WERI-Rb-1 (cell line): ENCODE measurements around the gene LENG1.

Experiments
- DNase-seq: peaks from one replicate; pipeline ENCODE4 v3.0.0-alpha.2; 2020
- H3K27ac ChIP-seq: fragments of 250-450 bp; sonication (Bioruptor Pico); 2 replicates; pipeline ENCODE4 v1.5.1; 2020; ENCODE audit warnings: mild to moderate bottlenecking, moderate library complexity
- H3K27me3 ChIP-seq: fragments of 250-450 bp; sonication (Bioruptor Pico); 2 replicates; pipeline ENCODE4 v1.5.1; 2021; ENCODE audit warnings: mild to moderate bottlenecking, low read depth, moderate library complexity; ENCODE audit not compliant: insufficient read depth, severe bottlenecking
- H3K36me3 ChIP-seq: fragments of 250-450 bp; sonication (Bioruptor Pico); 2 replicates; pipeline ENCODE4 v1.5.1; 2020; ENCODE audit warnings: mild to moderate bottlenecking, moderate library complexity
- H3K4me3 ChIP-seq: 2 replicates; pipeline ENCODE4 v1.5.1; 2011; ENCODE audit warnings: low read depth, mild to moderate bottlenecking, control low read depth, low read length
- H3K9me3 ChIP-seq: fragments of 250-450 bp; sonication (Bioruptor Pico); 2 replicates; pipeline ENCODE4 v1.5.1; 2021; ENCODE audit warnings: mild to moderate bottlenecking, moderate library complexity; ENCODE audit not compliant: severe bottlenecking
- TF ChIP-seq, protein P1 (sequence below): IDR thresholded peaks from 2 replicates; pipeline ENCODE4 v1.5.1; 2011; ENCODE audit warnings: low read depth, mild to moderate bottlenecking, control low read depth, inconsistent platforms, low read length

The LENG1 gene

GRCh38 chr19:54108496-54108895 lies 51.0 kb downstream of the LENG1 start:
- Histone ChIP-seq H3K27me3 (no peaks in the 10 kb centered on the region), H3K9me3 (no peaks in the 10 kb centered on the region), H3K27ac (no peak overlapping the region), H3K4me3 (no peak overlapping the region), H3K36me3 (peaks cover 56% of the 10 kb centered on the region)
- no peak for DNase-seq
- TF ChIP-seq, protein P1, sequence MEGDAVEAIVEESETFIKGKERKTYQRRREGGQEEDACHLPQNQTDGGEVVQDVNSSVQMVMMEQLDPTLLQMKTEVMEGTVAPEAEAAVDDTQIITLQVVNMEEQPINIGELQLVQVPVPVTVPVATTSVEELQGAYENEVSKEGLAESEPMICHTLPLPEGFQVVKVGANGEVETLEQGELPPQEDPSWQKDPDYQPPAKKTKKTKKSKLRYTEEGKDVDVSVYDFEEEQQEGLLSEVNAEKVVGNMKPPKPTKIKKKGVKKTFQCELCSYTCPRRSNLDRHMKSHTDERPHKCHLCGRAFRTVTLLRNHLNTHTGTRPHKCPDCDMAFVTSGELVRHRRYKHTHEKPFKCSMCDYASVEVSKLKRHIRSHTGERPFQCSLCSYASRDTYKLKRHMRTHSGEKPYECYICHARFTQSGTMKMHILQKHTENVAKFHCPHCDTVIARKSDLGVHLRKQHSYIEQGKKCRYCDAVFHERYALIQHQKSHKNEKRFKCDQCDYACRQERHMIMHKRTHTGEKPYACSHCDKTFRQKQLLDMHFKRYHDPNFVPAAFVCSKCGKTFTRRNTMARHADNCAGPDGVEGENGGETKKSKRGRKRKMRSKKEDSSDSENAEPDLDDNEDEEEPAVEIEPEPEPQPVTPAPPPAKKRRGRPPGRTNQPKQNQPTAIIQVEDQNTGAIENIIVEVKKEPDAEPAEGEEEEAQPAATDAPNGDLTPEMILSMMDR: no peak

DNA sequence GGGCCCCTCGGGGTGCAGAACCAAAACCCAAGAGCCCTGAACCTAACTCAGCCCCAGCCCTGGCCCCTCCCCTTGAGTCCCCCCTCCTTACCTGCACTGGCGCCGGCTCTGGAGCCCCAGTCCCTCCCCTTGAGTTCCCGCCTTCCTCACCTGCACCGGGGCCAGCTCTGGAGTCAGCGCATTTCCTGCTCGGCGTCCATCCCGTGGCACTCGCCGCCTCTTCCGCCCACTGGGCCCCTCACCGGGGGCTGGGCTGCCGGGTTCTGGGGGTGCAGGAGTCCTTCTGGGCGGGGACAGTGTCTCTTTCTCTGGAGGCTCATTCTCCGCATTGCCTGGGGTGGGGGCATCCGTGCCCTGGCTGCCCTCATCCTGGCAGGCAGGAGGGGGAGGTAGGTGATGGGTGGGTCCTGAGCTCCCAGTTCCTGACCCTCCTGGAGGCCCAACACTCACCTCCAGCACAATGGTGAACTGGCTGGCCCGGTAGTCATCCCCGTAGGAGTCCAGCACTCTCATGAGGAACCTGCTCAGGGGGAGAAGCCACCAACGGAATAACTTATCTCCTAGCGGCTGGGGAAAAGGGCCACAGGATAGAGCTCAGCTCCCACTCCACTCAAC lies 51.5 kb downstream of the LENG1 start:
- Histone ChIP-seq H3K9me3 (no peaks in the 10 kb centered on the region), H3K4me3 (no peak overlapping the region), H3K36me3 (peaks cover 53% of the 10 kb centered on the region), H3K27me3 (no peaks in the 10 kb centered on the region), H3K27ac (no peak overlapping the region)
- TF ChIP-seq, protein P1: no peak
- no peak for DNase-seq

- peaks cover 48% of the 10 kb centered on the region for H3K36me3 ChIP-seq
- no peak overlapping the region for H3K27ac ChIP-seq
- no peaks in the 10 kb centered on the region for H3K9me3 ChIP-seq
- H3K27me3 ChIP-seq: no peaks in the 10 kb centered on the region
- DNase-seq: no peak
- no peak overlapping the region for H3K4me3 ChIP-seq
- TF ChIP-seq, protein P1: no peak
Measured at GRCh38 chr19:54106716-54107115, 52.8 kb downstream of the LENG1 start.

- TF ChIP-seq, protein P1: no peak
- no peak for DNase-seq
- H3K36me3 ChIP-seq: peaks cover 44% of the 10 kb centered on the region
Measured at GRCh38 chr19:54105796-54106195, 53.7 kb downstream of the LENG1 start.

More at GRCh38 chr19:54105796-54106195, 53.7 kb downstream of the LENG1 start:
- H3K9me3 ChIP-seq: no peaks in the 10 kb centered on the region
- H3K4me3 ChIP-seq: no peak overlapping the region
- no peak overlapping the region for H3K27ac ChIP-seq
- H3K27me3 ChIP-seq: no peaks in the 10 kb centered on the region
